HepG2 (cell line): ENCODE measurements around the gene GRB7. TPM values are rescaled to one million over a fixed set of nuclear protein-coding genes. Genes with fewer than 3 reads are reported as not detected.

Source experiments
- BATF2 ChIP-seq: sonication (generic); formaldehyde crosslinking; IDR thresholded peaks from 2 replicates; pipeline ENCODE4 v1.8.0; 2022; ENCODE audit warnings: mild to moderate bottlenecking, missing genetic modification reagents, moderate library complexity
- CHD4 ChIP-seq: fragments of 200-600 bp; sonication (generic); IDR thresholded peaks from 2 replicates; pipeline ENCODE4 v1.7.0; 2017; ENCODE audit warnings: mild to moderate bottlenecking, low read length, borderline replicate concordance
- EEA1 ChIP-seq: sonication (generic); formaldehyde crosslinking; IDR thresholded peaks from 2 replicates; pipeline ENCODE4 v1.5.1; 2020; ENCODE audit warnings: mild to moderate bottlenecking, missing genetic modification reagents, borderline replicate concordance
- GATA4 ChIP-seq: sonication (generic); IDR thresholded peaks from 2 replicates; pipeline ENCODE4 v1.6.1; 2016; ENCODE audit warnings: antibody characterized with exemption, low read depth, borderline replicate concordance
- GTF2F1 ChIP-seq: fragments of 150-350 bp; IDR thresholded peaks from 2 replicates; pipeline ENCODE4 v1.6.1; 2014; ENCODE audit warnings: low read length
- IRX3 ChIP-seq: sonication (generic); formaldehyde crosslinking; IDR thresholded peaks from 2 replicates; pipeline ENCODE4 v1.8.1; 2023; ENCODE audit warnings: mild to moderate bottlenecking, low read depth, missing genetic modification reagents, borderline replicate concordance
- NONO ChIP-seq, 2 experiments: fragments of 450-650 bp in 1 of 2; sonication (generic) in 1 of 2; formaldehyde crosslinking in 1 of 2; IDR thresholded peaks in 1 of 2; conservative IDR thresholded peaks in 1 of 2; 2 replicates each; pipeline versions ENCODE4 v1.6.1 to v1.8.0; 2017 to 2022; ENCODE audit warnings: mild to moderate bottlenecking in 1 of 2, missing genetic modification reagents in 1 of 2, moderate library complexity in 1 of 2
- ONECUT2 ChIP-seq: sonication (generic); formaldehyde crosslinking; IDR thresholded peaks from 2 replicates; pipeline ENCODE4 v1.4.0; 2020; ENCODE audit warnings: missing genetic modification reagents
- PHF8 ChIP-seq: sonication (generic); formaldehyde crosslinking; IDR thresholded peaks from 2 replicates; pipeline ENCODE4 v1.5.0; 2020; ENCODE audit warnings: missing genetic modification reagents
- SAFB2 ChIP-seq: sonication (generic); formaldehyde crosslinking; IDR thresholded peaks from 2 replicates; pipeline ENCODE4 v1.5.1; 2020; ENCODE audit warnings: missing genetic modification reagents, low read depth, mild to moderate bottlenecking, borderline replicate concordance
- SMYD3 ChIP-seq: sonication (generic); formaldehyde crosslinking; IDR thresholded peaks from 2 replicates; pipeline ENCODE4 v1.8.1; 2023; ENCODE audit warnings: mild to moderate bottlenecking, missing genetic modification reagents
- ZBTB8A ChIP-seq: sonication (generic); formaldehyde crosslinking; IDR thresholded peaks from 2 replicates; pipeline ENCODE4 v1.4.0; 2020; ENCODE audit warnings: mild to moderate bottlenecking, low read depth, missing genetic modification reagents, borderline replicate concordance
- ZFY ChIP-seq: sonication (generic); formaldehyde crosslinking; IDR thresholded peaks from 2 replicates; pipeline ENCODE4 v1.4.0; 2020; ENCODE audit warnings: missing genetic modification reagents
- ZNF260 ChIP-seq: sonication (generic); formaldehyde crosslinking; IDR thresholded peaks from 2 replicates; pipeline ENCODE4 v1.4.0; 2020; ENCODE audit warnings: missing genetic modification reagents, low read depth, mild to moderate bottlenecking, borderline replicate concordance
- ZNF343 ChIP-seq: sonication (generic); formaldehyde crosslinking; IDR thresholded peaks from 2 replicates; pipeline ENCODE4 v1.4.0; 2020; ENCODE audit warnings: mild to moderate bottlenecking, missing genetic modification reagents
- ZNF431 ChIP-seq: sonication (generic); formaldehyde crosslinking; IDR thresholded peaks from 2 replicates; pipeline ENCODE4 v1.9.0; 2022; ENCODE audit warnings: missing genetic modification reagents, low read depth, mild to moderate bottlenecking, borderline replicate concordance
- ZNF558 ChIP-seq: sonication (generic); formaldehyde crosslinking; IDR thresholded peaks from 2 replicates; pipeline ENCODE4 v1.9.0; 2022; ENCODE audit warnings: mild to moderate bottlenecking, missing genetic modification reagents, borderline replicate concordance
- ZNF598 ChIP-seq: sonication (generic); formaldehyde crosslinking; IDR thresholded peaks from 2 replicates; pipeline ENCODE4 v1.5.1; 2020; ENCODE audit warnings: mild to moderate bottlenecking, missing genetic modification reagents, borderline replicate concordance
- ZNF737 ChIP-seq: sonication (generic); formaldehyde crosslinking; IDR thresholded peaks from 2 replicates; pipeline ENCODE4 v1.5.0; 2020; ENCODE audit warnings: missing genetic modification reagents, mild to moderate bottlenecking, borderline replicate concordance
- ZNF839 ChIP-seq: sonication (generic); formaldehyde crosslinking; IDR thresholded peaks from 2 replicates; pipeline ENCODE4 v1.4.0; 2020; ENCODE audit warnings: missing genetic modification reagents, mild to moderate bottlenecking, borderline replicate concordance
- polyA plus RNA-seq, 8 experiments: library from polyadenylated mRNA; depleted of rRNA in 3 of 8; stranded (reverse) in 7 of 8; unstranded in 1 of 8; fragments of >200 nt; fragmentation: Illumina TruSeq in 4 of 8; extraction: Trizol in 4 of 8; gene quantifications; 2 replicates each; pipeline versions ENCODE4 v1.2.1 to v1.2.3, GENCODE V29; 2011 to 2016; ENCODE audit warnings: low read depth in 4 of 8, missing spikeins in 1 of 8, mixed read lengths in 1 of 8; ENCODE audit not compliant: insufficient read depth in 1 of 8
- total RNA-seq, 5 experiments: library from RNA; depleted of rRNA; stranded (reverse); fragments of >200 nt; fragmentation: Illumina TruSeq; extraction: Trizol; gene quantifications; 2 replicates each; pipeline ENCODE4 v1.2.3, GENCODE V29; 2016; ENCODE audit warnings: low read depth in 1 of 5
- TF ChIP-seq, protein P1 (sequence below): IDR thresholded peaks from 2 replicates; pipeline ENCODE4 v1.6.1; 2016; ENCODE audit warnings: control low read depth
- TF ChIP-seq, protein P2 (sequence below): sonication (generic); formaldehyde crosslinking; IDR thresholded peaks from 2 replicates; pipeline ENCODE4 v1.8.0; 2022; ENCODE audit warnings: missing genetic modification reagents, low read depth, mild to moderate bottlenecking, borderline replicate concordance
- TF ChIP-seq, protein P3 (sequence below): sonication (generic); formaldehyde crosslinking; IDR thresholded peaks from 2 replicates; pipeline ENCODE4 v1.4.0; 2020; ENCODE audit warnings: missing genetic modification reagents, borderline replicate concordance

The GRB7 gene
- total and polyA plus RNA-seq, 2 of the 13 experiments (the other 11 are each of a cell fraction or from before 2014, with no cell fraction given) = 60.2 to 77.7 TPM

- TF ChIP-seq, protein P1, sequence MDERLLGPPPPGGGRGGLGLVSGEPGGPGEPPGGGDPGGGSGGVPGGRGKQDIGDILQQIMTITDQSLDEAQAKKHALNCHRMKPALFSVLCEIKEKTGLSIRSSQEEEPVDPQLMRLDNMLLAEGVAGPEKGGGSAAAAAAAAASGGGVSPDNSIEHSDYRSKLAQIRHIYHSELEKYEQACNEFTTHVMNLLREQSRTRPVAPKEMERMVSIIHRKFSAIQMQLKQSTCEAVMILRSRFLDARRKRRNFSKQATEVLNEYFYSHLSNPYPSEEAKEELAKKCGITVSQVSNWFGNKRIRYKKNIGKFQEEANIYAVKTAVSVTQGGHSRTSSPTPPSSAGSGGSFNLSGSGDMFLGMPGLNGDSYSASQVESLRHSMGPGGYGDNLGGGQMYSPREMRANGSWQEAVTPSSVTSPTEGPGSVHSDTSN (CRISPR knock-in tag) = no peak
- TF ChIP-seq, protein P2, sequence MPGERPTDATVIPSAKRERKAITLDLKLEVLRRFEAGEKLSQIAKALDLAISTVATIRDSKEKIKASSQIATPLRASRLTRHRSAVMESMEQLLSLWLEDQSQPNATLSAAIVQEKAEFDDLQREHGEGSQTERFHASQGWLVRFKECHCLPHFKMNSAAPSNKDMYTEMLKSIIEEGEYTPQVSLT (CRISPR knock-in tag) = no peak
- no peak for TF ChIP-seq ZNF598 (CRISPR knock-in tag)
- no peak for TF ChIP-seq GATA4
- no peak for TF ChIP-seq ZNF737 (CRISPR knock-in tag)
- no peak for TF ChIP-seq SAFB2
- no peak for TF ChIP-seq CHD4
- no peak for TF ChIP-seq ZNF839
- no peak; the same call in none of the 2 replicates for TF ChIP-seq PHF8
- no peak for TF ChIP-seq NONO (IDR thresholded peaks at IDR 0.05)
- TF ChIP-seq NONO (CRISPR knock-in tag; conservative IDR thresholded peaks at IDR 0.05) = no peak; the same call in 1 of the 2 replicates
- TF ChIP-seq BATF2 (CRISPR knock-in tag) = no peak
- no peak for TF ChIP-seq ZNF431
- TF ChIP-seq SMYD3 (CRISPR knock-in tag) = no peak
- no peak for TF ChIP-seq ZNF343 (CRISPR knock-in tag)
- peak; percentile 72 for TF ChIP-seq ZFY (CRISPR knock-in tag)
- TF ChIP-seq IRX3 (CRISPR knock-in tag) = no peak
- no peak for TF ChIP-seq GTF2F1
- peak; percentile 45; the same call in 1 of the 2 replicates for TF ChIP-seq ZNF558
- no peak for TF ChIP-seq ZNF260 (CRISPR knock-in tag)
- TF ChIP-seq ZBTB8A (CRISPR knock-in tag) = no peak
- TF ChIP-seq ONECUT2 (CRISPR knock-in tag) = no peak
- TF ChIP-seq EEA1 (CRISPR knock-in tag) = no peak
- TF ChIP-seq, protein P3, sequence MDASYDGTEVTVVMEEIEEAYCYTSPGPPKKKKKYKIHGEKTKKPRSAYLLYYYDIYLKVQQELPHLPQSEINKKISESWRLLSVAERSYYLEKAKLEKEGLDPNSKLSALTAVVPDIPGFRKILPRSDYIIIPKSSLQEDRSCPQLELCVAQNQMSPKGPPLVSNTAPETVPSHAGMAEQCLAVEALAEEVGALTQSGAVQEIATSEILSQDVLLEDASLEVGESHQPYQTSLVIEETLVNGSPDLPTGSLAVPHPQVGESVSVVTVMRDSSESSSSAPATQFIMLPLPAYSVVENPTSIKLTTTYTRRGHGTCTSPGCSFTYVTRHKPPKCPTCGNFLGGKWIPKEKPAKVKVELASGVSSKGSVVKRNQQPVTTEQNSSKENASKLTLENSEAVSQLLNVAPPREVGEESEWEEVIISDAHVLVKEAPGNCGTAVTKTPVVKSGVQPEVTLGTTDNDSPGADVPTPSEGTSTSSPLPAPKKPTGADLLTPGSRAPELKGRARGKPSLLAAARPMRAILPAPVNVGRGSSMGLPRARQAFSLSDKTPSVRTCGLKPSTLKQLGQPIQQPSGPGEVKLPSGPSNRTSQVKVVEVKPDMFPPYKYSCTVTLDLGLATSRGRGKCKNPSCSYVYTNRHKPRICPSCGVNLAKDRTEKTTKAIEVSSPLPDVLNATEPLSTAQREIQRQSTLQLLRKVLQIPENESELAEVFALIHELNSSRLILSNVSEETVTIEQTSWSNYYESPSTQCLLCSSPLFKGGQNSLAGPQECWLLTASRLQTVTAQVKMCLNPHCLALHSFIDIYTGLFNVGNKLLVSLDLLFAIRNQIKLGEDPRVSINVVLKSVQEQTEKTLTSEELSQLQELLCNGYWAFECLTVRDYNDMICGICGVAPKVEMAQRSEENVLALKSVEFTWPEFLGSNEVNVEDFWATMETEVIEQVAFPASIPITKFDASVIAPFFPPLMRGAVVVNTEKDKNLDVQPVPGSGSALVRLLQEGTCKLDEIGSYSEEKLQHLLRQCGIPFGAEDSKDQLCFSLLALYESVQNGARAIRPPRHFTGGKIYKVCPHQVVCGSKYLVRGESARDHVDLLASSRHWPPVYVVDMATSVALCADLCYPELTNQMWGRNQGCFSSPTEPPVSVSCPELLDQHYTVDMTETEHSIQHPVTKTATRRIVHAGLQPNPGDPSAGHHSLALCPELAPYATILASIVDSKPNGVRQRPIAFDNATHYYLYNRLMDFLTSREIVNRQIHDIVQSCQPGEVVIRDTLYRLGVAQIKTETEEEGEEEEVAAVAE (CRISPR knock-in tag) = no peak
These were observed 2.8 kb downstream of the GRB7 start (continued) for GRCh38 chr17:39740357-39741111.
